WTC11 (cell line): Measurements from ENCODE around the gene ABCC3. TPM values are rescaled to one million over a fixed set of nuclear protein-coding genes. Genes with fewer than 3 reads are reported as not detected.
A peak's percentile ranks its signal among the peaks of the same experiment; 100 is the strongest.

Experiments
- ATAC-seq: fragments of 200-7000 bp; cut with Tn5 transposase; 2 replicates; pipeline ENCODE4 v1.10.0; 2021; ENCODE audit warnings: mild to moderate bottlenecking, moderate library complexity
- CTCF ChIA-PET: fragments of 300-600 bp; sonication (Branson Sonifier 250); formaldehyde crosslinking; loops from one replicate; lab custom pipeline; 2021; ENCODE audit warnings: antibody characterized with exemption; lab: Charles Lee
- POLR2A ChIA-PET: fragments of 350-600 bp; sonication (Branson Sonifier 250); formaldehyde crosslinking; loops from one replicate; lab custom pipeline; 2021; ENCODE audit warnings: antibody characterized with exemption; lab: Charles Lee
- DNase-seq: peaks from one replicate; pipeline ENCODE4 v3.0.0; 2021; ENCODE audit warnings: low spot score
- H3K27ac Mint-ChIP-seq: 2 replicates; pipeline ENCODE4 v1.8.0; 2021; ENCODE audit warnings: mixed read lengths
- H3K27me3 Mint-ChIP-seq: 2 replicates; pipeline ENCODE4 v1.8.0; 2021; ENCODE audit warnings: low read depth, mild to moderate bottlenecking, moderate library complexity, mixed read lengths
- H3K36me3 Mint-ChIP-seq: 2 replicates; pipeline ENCODE4 v1.8.0; 2021; ENCODE audit warnings: mixed read lengths
- H3K4me1 Mint-ChIP-seq: 2 replicates; pipeline ENCODE4 v1.8.0; 2022; ENCODE audit warnings: mixed read lengths
- H3K4me3 Mint-ChIP-seq: 2 replicates; pipeline ENCODE4 v1.8.0; 2021; ENCODE audit warnings: mild to moderate bottlenecking, moderate library complexity, mixed read lengths
- H3K9me3 Mint-ChIP-seq: 2 replicates; pipeline ENCODE4 v1.8.0; 2021; ENCODE audit warnings: mixed read lengths
- CBFB ChIP-seq: sonication (generic); formaldehyde crosslinking; IDR thresholded peaks from 2 replicates; pipeline ENCODE4 v1.8.1; 2022; ENCODE audit warnings: mild to moderate bottlenecking, low read depth, missing genetic modification reagents
- CREB1 ChIP-seq: sonication (generic); formaldehyde crosslinking; IDR thresholded peaks from 2 replicates; pipeline ENCODE4 v1.8.0; 2023; ENCODE audit warnings: mild to moderate bottlenecking, missing genetic modification reagents
- CREM ChIP-seq: sonication (generic); formaldehyde crosslinking; IDR thresholded peaks from 2 replicates; pipeline ENCODE4 v1.8.1; 2022; ENCODE audit warnings: mild to moderate bottlenecking, missing genetic modification reagents, moderate library complexity
- CTCF ChIP-seq: fragments of 200-600 bp; IDR thresholded peaks from 2 replicates; pipeline ENCODE4 v1.8.0; 2022; ENCODE audit warnings: antibody characterized with exemption
- ELF4 ChIP-seq: sonication (generic); formaldehyde crosslinking; IDR thresholded peaks from 2 replicates; pipeline ENCODE4 v1.8.1; 2022; ENCODE audit warnings: low read depth, mild to moderate bottlenecking, moderate library complexity, missing genetic modification reagents
- ESRRA ChIP-seq: sonication (generic); formaldehyde crosslinking; IDR thresholded peaks from 2 replicates; pipeline ENCODE4 v1.8.1; 2022; ENCODE audit warnings: mild to moderate bottlenecking, missing genetic modification reagents, borderline replicate concordance
- FOXP1 ChIP-seq: sonication (generic); formaldehyde crosslinking; IDR thresholded peaks from 2 replicates; pipeline ENCODE4 v1.8.0; 2022; ENCODE audit warnings: missing genetic modification reagents, mild to moderate bottlenecking, moderate library complexity, borderline replicate concordance
- GABPB1 ChIP-seq: sonication (generic); formaldehyde crosslinking; IDR thresholded peaks from 2 replicates; pipeline ENCODE4 v1.8.1; 2023; ENCODE audit warnings: mild to moderate bottlenecking, missing genetic modification reagents
- HMGA2 ChIP-seq: fragments of 250-450 bp; sonication (Bioruptor Pico); IDR thresholded peaks from 2 replicates; pipeline ENCODE4 v1.4.0; 2021; ENCODE audit warnings: mild to moderate bottlenecking, moderate library complexity
- KAT7 ChIP-seq: sonication (generic); formaldehyde crosslinking; IDR thresholded peaks from 2 replicates; pipeline ENCODE4 v1.8.1; 2023; ENCODE audit warnings: missing genetic modification reagents, mild to moderate bottlenecking, borderline replicate concordance
- MXD4 ChIP-seq: fragments of 250-450 bp; sonication (Bioruptor Pico); IDR thresholded peaks from 2 replicates; pipeline ENCODE4 v1.8.0; 2021; ENCODE audit warnings: mild to moderate bottlenecking, moderate library complexity, borderline replicate concordance
- NFYB ChIP-seq: sonication (generic); formaldehyde crosslinking; conservative IDR thresholded peaks from 2 replicates; pipeline ENCODE4 v1.8.0; 2022; ENCODE audit warnings: low read depth, missing genetic modification reagents
- NR3C1 ChIP-seq: sonication (generic); formaldehyde crosslinking; conservative IDR thresholded peaks from 2 replicates; pipeline ENCODE4 v1.8.1; 2023; ENCODE audit warnings: low read depth, mild to moderate bottlenecking, missing genetic modification reagents
- PRDM15 ChIP-seq: sonication (generic); formaldehyde crosslinking; IDR thresholded peaks from 2 replicates; pipeline ENCODE4 v1.8.0; 2022; ENCODE audit warnings: missing genetic modification reagents
- SP1 ChIP-seq: sonication (generic); formaldehyde crosslinking; conservative IDR thresholded peaks from 2 replicates; pipeline ENCODE4 v1.8.1; 2022; ENCODE audit warnings: missing genetic modification reagents
- TEAD4 ChIP-seq: sonication (generic); formaldehyde crosslinking; IDR thresholded peaks from 2 replicates; pipeline ENCODE4 v1.8.0; 2022; ENCODE audit warnings: mild to moderate bottlenecking, missing genetic modification reagents
- ZNF263 ChIP-seq: sonication (generic); formaldehyde crosslinking; IDR thresholded peaks from 2 replicates; pipeline ENCODE4 v1.8.1; 2022; ENCODE audit warnings: low read depth, mild to moderate bottlenecking, moderate library complexity, missing genetic modification reagents
- ZNF396 ChIP-seq: fragments of 250-450 bp; sonication (Bioruptor Pico); IDR thresholded peaks from 2 replicates; pipeline ENCODE4 v1.8.0; 2021; ENCODE audit warnings: mild to moderate bottlenecking, moderate library complexity, borderline replicate concordance
- ZNF671 ChIP-seq: fragments of 250-450 bp; sonication (Bioruptor Pico); IDR thresholded peaks from 2 replicates; pipeline ENCODE4 v1.8.0; 2021; ENCODE audit warnings: mild to moderate bottlenecking
- total RNA-seq: library from RNA; stranded (reverse); gene quantifications from 3 replicates; pipeline ENCODE4 v1.2.3, GENCODE V29; 2021
- TF ChIP-seq, protein P1 (sequence below): sonication (generic); formaldehyde crosslinking; IDR thresholded peaks from 2 replicates; pipeline ENCODE4 v1.8.0; 2022; ENCODE audit warnings: mild to moderate bottlenecking, missing genetic modification reagents
- TF ChIP-seq, protein P2 (sequence below): sonication (generic); formaldehyde crosslinking; IDR thresholded peaks from 2 replicates; pipeline ENCODE4 v1.8.0; 2022; ENCODE audit warnings: mild to moderate bottlenecking, missing genetic modification reagents

ABCC3 gene
- total RNA-seq, 1 experiment from 2014 or later, result 0.92 TPM

- Mint-ChIP-seq H3K27ac (no peak overlapping the region), H3K36me3 (peaks cover 4% of the 10 kb centered on the region), H3K4me3 (no peak overlapping the region), H3K4me1 (peaks cover 27% of the 10 kb centered on the region), H3K27me3 (no peaks in the 10 kb centered on the region), H3K9me3 (no peaks in the 10 kb centered on the region)
- ChIA-PET CTCF (interaction anchor here (1.2 kb wide), 1 partner anchor 138 kb away, joined by 3 read pairs; no protein-coding TSS in a partner anchor), POLR2A (no interaction called here)
- ATAC-seq (no peak), DNase-seq (no peak)
- no peak for TF ChIP-seq ESRRA (CRISPR knock-in tag)
- peak; percentile 45; the same call in 1 of the 2 replicates for TF ChIP-seq PRDM15 (CRISPR knock-in tag)
Observed at GRCh38 chr17:50689251-50689650, 54.6 kb downstream of the ABCC3 start.

DNA sequence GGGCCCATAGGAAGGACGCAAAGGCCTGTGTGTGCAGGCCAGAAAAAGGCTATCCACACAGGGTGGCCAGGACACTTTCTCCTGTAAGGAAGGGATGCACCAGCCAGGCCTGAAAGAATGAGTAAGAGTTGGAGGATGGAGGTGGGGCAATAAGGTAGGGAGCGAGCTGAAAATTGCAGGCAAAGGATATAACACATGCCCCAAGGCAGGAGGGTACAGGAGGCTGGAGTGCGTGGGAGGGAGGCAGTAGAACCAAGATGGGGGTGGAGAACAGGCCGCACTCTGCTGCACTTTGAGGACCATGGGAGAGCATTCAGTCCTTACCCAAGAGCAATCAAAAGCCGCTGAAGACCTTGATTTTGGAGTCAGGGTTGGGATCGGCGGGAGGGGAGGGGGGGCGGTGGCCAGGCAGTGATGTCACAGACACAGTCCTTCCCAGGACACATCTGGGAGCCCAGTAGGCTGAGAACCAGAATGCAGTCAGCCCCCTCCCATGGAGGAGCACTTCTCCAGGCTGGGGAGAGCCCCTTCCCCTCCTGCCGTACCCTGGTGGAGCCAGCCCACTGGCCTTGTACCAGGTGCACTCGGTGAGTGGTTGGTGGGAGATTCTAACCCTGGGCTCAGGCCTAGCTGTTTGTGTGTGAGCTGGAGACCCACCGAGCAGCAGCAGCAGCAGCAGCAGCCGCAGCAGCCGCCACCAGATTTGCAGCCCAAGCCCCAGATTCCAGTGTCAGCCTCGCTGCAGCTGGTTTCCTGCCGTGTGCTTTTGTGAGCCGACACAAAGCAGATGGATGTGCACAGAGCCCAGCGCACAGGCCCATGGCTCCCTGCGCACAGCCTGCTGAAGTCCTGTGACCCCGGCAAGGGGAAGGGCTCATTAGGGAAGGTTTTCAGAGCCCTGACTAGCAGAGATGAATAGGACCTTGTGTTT is 55.5 kb downstream of the ABCC3 start:
- no peak overlapping the region for H3K4me3 Mint-ChIP-seq
- ChIA-PET POLR2A (interaction anchor here (0.7 to 0.8 kb wide), 2 partner anchors 16 to 139 kb away, joined by 3 to 4 read pairs; no protein-coding TSS in a partner anchor), CTCF (interaction anchor here (0.6 to 2.8 kb wide), 7 partner anchors 15 to 189 kb away, joined by 3 to 13 read pairs (median 4); no protein-coding TSS in a partner anchor)
- peak; percentile 36 for ATAC-seq
- no peak for DNase-seq
- H3K4me1 Mint-ChIP-seq, result peaks cover 20% of the 10 kb centered on the region
- no peaks in the 10 kb centered on the region for H3K9me3 Mint-ChIP-seq
- peaks cover 9% of the 10 kb centered on the region for H3K36me3 Mint-ChIP-seq
- H3K27me3 Mint-ChIP-seq, result no peaks in the 10 kb centered on the region
- 0 out of 2 replicates have a peak overlapping the region, but pooled peaks have one; percentile 19 for H3K27ac Mint-ChIP-seq
- TF ChIP-seq ZNF671 (CRISPR knock-in tag) (no peak), NR3C1 (CRISPR knock-in tag) (no peak), ELF4 (CRISPR knock-in tag) (no peak), NFYB (no peak), CREM (peak; percentile 32; the same call in 1 of the 2 replicates), PRDM15 (CRISPR knock-in tag) (no peak), ESRRA (CRISPR knock-in tag) (no peak), MXD4 (no peak), HMGA2 (CRISPR knock-in tag) (no peak), ZNF263 (CRISPR knock-in tag) (no peak), CBFB (CRISPR knock-in tag) (no peak), CTCF (no peak), KAT7 (no peak), CREB1 (CRISPR knock-in tag) (no peak), GABPB1 (CRISPR knock-in tag) (no peak), TEAD4 (CRISPR knock-in tag) (no peak), SP1 (CRISPR knock-in tag) (no peak), ZNF396 (no peak), FOXP1 (CRISPR knock-in tag) (peak; percentile 52; the same call in 1 of the 2 replicates)
- TF ChIP-seq, protein P1, sequence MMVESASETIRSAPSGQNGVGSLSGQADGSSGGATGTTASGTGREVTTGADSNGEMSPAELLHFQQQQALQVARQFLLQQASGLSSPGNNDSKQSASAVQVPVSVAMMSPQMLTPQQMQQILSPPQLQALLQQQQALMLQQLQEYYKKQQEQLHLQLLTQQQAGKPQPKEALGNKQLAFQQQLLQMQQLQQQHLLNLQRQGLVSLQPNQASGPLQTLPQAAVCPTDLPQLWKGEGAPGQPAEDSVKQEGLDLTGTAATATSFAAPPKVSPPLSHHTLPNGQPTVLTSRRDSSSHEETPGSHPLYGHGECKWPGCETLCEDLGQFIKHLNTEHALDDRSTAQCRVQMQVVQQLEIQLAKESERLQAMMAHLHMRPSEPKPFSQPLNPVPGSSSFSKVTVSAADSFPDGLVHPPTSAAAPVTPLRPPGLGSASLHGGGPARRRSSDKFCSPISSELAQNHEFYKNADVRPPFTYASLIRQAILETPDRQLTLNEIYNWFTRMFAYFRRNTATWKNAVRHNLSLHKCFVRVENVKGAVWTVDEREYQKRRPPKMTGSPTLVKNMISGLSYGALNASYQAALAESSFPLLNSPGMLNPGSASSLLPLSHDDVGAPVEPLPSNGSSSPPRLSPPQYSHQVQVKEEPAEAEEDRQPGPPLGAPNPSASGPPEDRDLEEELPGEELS (CRISPR knock-in tag), result no peak
- TF ChIP-seq, protein P2, sequence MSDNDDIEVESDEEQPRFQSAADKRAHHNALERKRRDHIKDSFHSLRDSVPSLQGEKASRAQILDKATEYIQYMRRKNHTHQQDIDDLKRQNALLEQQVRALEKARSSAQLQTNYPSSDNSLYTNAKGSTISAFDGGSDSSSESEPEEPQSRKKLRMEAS, result 0 out of 2 replicates have a peak, but pooled peaks have one; percentile 25
